Activated CD4-positive, alpha-beta T cell treated with anti-CD3 and anti-CD28 coated beads, Interleukin-10, Interleukin-2, amounts not matched to agents 100 ng/mL and 50 ng/mL, durations not matched to agents 16 hours and 8 hours (primary cell): ENCODE data around the gene NUAK2.
"Not testable (repeated sequence)": the region's sequence is repeated elsewhere in the genome, so short reads cannot be mapped to it uniquely, and the experiment has no call there.

Source experiments
- DNase-seq: peaks from one replicate; pipeline ENCODE4 v3.0.0-alpha.2; 2020

Gene NUAK2

GRCh38 chr1:205317311-205317917, 4.1 kb downstream of the NUAK2 start:
- no peak for DNase-seq

DNA sequence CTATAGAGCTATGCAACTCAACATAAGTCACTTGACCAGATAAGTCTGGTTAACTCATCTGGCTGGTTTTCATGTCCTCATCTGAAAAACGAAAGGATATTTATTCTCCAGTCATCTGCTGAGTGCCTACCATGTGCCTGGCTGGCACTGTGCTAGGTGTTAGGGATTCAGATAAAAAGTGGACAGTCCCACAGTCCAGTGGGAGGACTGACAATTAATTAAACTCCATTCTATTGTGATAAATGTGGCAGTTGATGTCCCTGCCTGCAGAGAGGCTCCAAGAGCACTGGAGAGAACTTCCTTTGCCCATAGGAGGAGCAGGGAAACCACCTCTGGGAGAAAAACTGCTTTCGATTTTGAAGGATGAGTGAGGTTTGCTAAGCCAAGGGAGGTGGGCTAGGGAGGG, 5.4 kb downstream of the NUAK2 start:
- DNase-seq: no peak

- no peak for DNase-seq
Measured at GRCh38 chr1:205315008-205315618, 6.4 kb downstream of the NUAK2 start.

GRCh38 chr1:205313563-205314308, 7.8 kb downstream of the NUAK2 start:
- no peak for DNase-seq

- no peak for DNase-seq
Measured at GRCh38 chr1:205312866-205313562, 8.5 kb downstream of the NUAK2 start.

GRCh38 chr1:205310976-205311704, 10.4 kb downstream of the NUAK2 start:
- no peak for DNase-seq

DNA sequence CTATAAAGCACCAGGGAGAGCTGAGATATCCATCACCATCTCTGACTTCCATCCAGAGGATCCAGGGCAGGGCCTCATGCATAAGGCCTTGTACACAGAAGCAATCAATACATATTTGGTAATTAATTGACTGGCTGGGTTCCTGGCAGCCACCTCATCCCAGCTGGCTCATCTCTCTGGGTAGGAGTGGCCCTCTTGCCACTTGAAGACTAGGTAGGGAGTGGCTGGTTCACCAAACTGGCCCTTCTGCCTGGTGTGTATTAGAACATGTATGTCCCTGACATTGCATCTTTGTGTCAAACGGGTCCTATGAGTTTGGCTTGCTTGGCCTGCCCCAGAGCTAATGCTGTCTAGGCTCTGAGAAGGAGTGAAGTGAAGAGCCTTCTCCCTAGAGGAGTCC, 11.8 kb downstream of the NUAK2 start:
- DNase-seq: no peak

DNA sequence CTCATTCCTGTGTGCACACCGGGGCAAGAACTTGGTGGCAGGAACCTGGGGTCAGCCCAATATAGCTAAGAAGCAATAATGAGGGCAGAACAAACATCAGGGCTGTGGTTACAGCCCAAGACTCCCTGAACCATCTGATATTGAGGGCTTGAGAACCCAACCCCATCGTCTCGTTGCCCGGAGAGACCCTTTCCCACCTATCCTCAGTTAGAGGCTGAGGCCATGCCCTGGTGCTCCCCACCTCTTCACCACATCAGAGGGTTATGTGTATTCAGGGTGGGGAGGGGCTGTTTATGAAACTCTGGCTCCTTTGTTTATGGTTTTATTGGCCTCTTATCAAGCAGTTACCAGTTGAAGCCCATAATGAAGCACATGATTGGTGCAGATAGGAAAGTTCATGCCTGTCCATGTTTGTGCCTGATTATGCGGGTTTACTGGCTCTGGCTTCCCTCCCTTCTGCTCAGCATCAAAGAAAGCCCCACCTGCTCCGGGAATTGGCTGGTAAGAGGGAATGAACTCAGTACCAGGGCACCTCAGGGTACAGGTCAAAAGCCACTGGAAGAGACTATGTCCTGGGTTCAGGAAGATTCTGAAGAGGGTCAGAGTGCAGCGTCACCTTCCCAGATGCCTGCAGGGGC, 14.5 kb downstream of the NUAK2 start:
- DNase-seq: no peak

- DNase-seq: peak; percentile 15
Measured at GRCh38 chr1:205304695-205305070, 16.9 kb downstream of the NUAK2 start.

- no peak for DNase-seq
Measured at GRCh38 chr1:205304046-205304694, 17.4 kb downstream of the NUAK2 start.

GRCh38 chr1:205303247-205303888, 18.2 kb downstream of the NUAK2 start:
- no peak for DNase-seq

GRCh38 chr1:205301842-205302588, 19.5 kb downstream of the NUAK2 start:
- DNase-seq: no peak

DNA sequence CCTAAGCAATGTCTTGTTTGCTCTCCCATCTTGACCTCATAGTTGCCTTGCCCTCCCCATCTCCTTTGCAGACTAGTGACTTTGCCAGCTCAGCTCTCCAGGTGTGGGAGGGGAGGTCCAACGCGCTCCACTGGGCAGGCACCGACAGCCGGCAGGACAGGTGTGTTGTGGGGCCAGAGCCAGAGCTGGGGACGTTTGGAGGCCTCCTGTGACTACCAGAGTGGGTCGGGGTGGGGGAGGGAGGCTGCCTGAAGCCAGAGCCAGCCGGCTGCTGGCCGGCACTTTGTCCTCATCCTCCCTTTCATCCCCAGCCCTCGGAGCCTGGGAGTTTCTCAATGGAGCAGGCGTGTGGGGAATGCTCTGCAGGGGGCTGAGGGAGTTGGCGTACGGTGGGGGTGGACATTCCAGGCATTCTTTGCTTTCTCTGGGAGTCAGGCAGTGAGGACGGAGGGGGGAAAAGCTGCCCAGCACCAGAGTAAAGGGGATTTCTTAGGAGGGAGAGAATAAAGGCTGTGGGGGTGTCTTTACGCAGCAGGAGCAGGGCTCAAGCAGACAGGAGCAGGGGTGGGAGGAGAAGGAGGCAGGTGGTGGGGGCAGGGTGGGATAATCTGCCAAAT, 20.2 kb downstream of the NUAK2 start:
- DNase-seq: no peak

DNA sequence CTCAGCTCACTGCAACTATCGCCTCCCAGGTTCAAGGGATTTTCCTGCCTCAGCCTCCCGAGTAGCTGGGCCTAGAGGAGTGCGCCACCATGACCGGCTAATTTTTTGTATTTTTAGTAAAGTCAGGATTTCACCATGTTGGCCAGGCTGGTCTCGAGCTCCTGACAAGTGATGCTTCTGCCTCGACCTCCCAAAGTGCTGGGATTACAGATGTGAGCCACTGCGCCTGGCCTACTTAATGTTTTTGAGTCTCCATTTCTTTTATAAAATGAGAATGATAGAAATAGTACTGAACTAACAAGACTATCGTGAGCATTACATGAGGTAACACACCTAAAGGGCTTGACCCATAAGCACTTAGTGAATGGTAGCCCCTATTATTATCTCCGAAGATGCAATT, 21.4 kb downstream of the NUAK2 start:
- no peak for DNase-seq

DNA sequence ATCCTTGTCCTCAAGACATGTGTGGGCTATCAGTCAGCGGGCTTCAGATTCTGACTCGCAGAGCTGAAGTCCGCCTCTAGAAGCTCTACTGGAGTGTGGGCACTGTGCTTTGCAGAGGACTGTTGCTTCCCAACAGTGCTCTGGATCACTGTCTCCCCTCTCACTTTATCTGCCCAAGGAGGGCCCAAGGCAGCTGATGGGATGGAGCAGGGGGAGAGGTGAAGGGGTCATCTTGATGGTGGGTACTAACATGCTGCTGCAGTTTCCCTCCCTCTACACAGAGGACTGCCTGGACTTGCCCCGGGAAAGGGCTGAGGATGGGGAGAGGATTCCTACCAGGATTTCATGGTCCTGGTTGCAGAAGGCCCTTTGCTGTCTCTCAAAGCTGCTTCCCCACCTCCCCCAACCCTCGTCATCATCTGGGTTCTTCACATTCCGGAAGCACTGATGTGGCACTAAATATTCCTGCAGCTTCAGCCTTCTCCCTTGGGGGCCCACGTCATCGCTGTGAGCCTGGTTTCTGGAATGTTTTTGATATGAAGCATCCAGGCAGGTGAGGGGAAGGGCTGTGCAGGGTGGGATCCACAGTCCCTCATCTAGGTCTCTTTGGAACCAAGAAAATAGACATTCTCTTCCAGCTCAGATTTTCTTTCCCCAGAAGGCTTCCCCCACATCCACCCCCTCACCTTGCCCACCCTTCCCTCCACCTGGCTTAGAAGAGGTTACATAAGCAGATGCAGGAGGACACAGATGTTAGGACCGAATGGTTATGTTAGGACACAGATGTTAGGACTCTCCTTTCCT, 23.2 kb downstream of the NUAK2 start:
- no peak for DNase-seq

DNA sequence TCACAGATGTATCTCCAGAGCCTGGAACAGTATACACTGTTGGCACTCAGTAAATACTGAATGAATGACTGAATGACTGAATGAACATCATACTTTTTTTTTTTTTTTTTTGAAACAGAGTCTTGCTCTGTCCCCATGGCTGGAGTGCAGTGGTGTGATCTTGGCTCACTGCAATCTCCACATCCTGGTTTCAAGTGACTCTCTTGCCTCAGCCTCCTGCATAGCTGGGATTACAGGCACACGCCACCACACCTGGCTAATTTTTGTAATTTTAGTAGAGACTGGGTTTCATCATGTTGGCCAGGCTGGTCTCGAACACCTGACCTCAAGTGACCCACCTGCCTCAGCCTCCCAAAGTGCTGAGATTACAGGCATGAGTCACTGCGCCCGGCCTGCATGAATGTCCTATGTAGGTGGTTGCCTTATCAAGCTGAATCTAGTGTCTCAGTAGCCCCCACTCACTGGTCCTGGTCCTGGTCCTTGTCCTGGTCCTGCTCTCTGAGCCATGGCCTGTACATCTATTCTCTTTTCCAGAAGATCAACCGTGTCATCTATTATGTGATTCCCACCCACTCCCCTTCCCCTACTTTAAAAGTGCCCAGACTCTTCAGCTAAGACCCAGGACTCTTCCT, 23.9 kb downstream of the NUAK2 start:
- DNase-seq: not testable (repeated sequence)

- DNase-seq: no peak
Measured at GRCh38 chr1:205296154-205296553, 25.4 kb downstream of the NUAK2 start.

- DNase-seq: no peak
Measured at GRCh38 chr1:205294934-205295333, 26.6 kb downstream of the NUAK2 start.
